Inferior parietal cortex (tissue), 1 donor: Measurements from ENCODE around the gene DOHH.

Experiments used
- DNase-seq: peaks from one replicate; pipeline ENCODE4 v3.0.0-alpha.2; 2016; ENCODE audit errors: extremely low spot score

DOHH gene

DNA sequence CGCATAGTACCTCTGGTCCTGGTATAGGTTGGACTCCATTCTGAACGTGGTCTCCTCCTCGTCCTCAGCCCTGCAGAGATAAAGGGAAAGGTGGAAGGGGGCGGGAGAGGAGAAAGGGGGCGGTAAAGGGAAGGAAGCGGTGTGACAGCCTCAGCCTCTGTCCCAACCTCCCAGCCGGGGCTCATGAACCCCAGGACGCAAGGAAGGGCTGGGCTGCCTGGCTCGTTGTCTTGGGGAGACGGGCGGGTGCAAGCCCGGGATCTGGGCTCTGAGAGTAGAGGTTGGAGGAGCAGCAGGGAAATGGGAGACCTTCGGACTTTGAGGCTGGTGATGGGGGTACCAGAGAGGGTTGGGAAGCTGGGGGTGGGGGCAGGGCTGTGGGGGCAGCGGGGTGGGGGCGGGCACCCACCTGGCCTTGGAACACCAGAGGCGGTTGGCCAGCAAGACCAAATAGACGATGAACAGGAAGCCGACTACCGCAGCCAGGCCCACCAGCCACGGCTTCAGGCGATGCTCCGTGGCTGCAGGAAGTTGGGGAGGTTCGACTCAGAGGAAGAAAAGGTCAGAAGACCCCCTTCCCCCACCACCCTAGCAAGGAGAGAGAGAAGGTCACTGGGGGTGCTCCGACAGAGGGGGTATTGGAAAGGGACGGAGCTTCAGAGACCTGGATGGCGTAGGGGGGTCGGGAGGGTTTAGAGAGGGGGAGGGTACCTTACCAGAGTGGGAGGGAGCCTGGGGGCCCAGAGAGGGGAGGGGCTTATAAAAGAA lies 21.9 kb downstream of the DOHH start:
- DNase-seq: no peak

DNA sequence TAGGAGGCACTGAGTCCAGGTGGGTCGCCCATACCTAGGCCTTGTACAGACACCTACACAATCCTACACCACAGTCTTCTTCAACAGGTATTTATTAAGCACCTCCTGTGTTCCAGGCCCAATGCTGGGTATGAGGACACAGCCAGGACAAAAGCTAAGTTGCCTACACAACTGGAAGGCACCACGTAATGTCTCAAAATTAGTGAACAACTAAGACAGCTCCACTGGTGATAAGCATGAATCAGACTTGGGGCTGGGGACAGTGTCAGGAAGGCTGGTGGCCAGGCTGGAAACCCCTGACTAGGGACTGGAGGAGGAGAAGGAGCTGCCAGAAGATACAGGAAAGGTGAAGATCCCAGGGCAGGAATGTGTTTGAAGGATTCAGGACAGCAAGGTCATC lies 22.5 kb downstream of the DOHH start:
- DNase-seq: no peak

DNA sequence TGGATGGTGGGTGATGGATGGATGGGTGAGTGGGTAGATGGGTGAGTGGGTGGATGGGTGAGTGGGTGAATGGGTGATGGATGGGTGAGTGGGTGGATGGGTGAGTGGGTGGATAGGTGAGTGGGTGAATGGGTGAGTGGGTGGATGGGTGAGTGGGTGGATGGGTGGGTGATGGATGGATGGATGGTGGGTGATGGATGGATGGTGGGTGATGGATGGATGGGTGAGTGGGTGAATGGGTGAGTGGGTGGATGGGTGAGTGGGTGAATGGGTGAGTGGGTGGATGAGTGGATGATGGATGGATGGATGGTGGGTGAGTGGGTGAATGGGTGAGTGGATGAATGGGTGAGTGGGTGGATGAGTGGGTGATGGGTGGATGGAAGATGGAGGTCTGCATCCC lies 23.0 kb downstream of the DOHH start:
- DNase-seq: no peak

DNA sequence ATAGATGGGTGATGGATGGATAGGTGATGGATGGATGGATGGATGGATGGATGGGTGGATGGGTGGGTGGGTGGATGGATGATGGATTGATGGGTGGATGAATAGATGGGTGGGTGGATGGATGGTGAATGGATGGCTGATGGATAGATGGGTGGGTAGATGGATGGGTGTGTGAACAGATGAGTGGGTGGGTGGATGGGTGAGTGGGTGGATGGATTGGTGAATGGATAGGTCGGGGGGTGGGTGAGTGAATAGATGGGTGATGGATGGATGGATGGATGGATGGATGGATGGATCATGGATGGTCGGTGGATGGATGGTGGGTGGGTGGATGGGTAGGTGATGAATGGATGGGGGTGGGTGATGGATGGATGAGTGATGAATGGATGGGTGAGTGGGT lies 23.6 kb downstream of the DOHH start:
- DNase-seq: no peak

DNA sequence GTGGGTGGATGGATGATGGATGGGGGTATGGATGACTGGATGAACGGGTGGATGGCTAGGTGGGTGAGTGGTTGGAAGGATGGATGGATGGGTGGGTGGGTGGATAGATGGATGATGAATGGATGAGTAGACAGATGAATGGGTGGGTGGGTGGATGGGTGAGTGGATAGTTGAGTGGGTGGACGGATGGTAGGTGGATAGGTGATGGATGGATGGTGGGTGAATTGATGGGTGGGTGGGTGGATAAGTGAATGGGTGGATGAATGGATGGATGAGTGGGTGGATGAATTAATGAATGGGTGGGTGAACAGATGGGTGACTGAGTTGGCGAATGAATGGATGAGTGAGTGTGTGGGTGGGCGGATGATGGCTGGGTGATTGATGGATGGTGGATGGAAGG lies 25.0 kb downstream of the DOHH start:
- DNase-seq: no peak

DNA sequence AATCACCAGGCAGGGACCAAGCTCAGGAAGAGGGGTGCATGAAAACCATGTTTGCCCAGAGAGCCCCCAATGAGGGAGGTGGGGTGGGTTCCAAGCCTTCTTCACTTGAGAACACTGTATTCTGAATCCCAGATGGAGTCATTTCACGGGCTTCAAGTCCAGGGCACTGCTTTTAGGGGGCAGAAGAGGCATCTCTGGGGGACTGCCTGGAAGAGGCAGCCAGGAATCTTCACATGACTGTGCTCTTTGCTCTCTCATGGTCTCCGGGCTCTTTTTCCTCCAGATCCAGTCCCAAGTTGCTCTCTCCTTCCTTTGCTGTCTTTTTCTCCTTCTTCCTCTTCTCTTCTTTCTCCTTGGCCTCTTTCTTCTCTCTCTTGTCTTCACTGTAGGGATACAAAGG lies 25.9 kb downstream of the DOHH start:
- no peak for DNase-seq

DNA sequence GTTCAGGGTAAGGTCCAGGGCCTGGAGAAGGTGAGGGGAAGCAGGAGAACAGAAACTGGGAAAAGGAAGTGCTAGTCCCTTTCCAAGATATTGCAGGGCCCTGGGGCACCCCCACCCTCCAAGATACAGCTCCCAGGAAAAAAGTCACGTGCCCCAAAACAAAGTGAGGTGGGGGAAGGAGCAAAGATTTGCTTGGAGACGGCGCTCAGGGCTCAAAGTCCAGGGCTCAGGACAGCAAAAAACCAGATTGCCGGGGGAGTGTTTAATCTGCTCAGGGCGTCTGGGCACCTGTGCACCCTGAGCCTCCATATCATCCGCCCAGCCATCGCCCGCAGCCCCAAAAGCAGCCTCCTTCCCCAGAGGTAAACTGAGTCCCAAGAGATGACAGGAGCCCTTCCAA lies 26.5 kb downstream of the DOHH start:
- no peak for DNase-seq

DNA sequence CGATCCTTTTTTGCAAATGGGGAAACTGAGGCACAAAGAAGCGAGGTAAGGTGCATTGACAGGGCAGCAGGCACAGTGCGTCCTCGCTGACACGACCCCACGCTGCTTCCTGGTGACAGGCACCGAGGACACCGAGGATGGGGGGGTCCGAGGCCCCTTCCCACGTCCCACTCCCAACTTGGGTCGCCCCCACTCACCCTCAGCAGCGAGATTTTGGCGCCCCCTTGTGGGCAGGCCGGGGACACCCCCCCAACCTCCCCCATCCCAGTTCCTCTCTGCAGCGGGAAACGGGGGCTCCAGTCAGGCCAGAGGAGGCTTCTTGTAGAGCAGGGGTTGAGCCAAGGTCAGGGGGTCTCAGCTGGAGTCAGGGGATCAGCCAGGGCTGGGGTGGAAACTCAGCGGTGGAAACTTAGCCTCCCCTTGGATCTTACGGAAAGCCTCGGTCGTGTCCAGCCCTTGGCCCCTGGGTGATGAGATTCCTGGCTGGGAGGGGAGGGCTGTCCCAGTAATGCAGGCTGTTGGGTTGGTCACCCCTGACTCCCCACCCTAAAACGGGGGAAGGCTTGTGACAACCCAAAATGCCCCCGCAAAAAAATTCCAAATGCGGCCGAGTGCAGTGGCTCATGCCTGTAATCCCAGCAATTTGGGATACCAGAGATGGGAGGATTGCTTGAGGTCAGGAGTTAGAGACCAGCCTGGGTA lies 28.4 kb downstream of the DOHH start:
- DNase-seq: no peak

DNA sequence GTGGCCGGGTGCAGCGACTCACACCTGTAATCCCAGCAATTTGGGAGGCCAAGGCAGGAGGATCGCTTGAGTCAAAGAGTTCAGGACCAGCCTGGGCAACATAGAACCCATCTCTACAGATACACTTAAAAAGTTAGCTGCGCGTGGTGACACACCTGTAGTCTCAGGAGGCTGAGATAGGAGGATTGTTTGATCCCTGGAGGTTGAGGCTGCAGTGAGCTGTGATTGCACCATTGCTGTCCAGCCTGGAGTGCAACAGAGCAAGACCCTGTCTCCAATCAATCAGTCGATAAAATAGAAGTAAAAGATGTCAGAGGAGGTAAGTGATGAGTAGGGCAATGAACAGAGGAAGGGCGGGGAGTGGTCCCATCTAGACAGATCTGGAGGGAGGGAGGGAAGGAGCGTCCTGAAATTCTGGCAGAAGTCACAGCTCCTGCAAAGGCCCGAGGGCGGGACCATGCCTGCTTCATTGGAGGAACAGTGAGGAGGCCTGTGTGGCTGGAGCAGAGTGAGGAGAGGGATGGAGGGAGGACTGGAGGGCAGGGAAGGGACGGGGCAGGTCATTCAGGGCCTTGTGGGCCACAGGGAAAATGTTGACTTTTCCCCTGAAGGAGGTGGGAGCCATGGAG lies 29.9 kb downstream of the DOHH start:
- no peak for DNase-seq

DNA sequence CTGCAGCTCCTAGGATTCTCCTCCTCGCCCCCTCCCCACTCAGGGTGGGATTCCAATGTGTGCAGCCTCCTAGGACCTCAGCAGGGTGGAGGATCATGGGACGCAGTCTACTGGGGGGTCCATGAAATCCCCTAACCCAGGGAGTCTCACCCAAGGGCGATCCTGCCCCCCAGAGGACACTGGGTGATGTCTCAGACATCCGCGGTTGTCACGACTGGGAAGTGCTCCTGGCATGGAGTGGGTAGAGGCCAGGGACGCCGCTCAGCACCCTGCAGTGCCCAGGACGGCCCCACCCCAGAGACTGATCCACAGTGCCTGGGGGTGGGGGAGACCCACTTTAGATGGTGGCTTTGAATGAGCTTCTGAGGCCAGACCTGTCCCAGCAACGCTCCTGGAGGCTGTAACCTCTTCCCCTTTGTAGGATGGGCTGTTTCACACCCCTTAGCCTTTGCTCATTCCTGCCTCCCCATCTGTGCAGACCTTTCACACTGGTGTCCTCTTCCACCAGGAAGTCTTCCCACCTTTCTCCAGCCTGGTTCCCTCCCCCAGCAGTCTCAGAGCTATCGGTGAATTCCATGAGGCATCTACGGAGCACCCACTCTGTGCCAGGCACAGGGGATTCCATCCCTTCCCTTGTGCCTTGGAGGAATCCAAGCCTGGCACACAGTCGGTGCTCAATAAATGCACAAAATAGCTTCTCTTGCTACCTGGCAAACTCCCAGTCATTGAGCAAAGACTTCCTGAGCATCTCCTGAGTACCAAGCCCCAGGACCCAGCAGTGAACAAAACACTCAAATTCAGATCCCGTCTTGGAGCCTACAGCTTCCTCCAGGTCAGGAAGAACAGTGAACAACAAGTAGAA lies 30.6 kb downstream of the DOHH start:
- no peak for DNase-seq

DNA sequence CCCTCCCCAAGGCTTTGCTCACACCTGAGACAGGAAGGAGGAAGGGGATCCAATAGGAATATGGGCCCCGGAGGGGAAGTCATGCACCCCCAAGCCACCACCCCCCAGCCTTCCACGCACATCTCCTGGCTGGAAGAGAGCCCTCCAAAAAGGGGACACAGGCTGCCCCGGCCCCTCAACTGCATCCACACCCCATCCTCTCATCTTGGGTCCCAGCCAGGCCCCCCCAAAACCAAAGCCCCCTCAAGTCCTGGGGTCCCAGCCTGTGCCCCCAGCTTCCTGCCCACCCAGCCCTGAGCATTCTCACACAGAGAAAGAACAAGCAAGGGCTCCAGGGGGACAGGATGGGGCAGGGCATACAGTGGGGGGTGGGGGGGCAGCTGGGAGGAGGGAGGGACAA lies 32.3 kb downstream of the DOHH start:
- DNase-seq: no peak

DNA sequence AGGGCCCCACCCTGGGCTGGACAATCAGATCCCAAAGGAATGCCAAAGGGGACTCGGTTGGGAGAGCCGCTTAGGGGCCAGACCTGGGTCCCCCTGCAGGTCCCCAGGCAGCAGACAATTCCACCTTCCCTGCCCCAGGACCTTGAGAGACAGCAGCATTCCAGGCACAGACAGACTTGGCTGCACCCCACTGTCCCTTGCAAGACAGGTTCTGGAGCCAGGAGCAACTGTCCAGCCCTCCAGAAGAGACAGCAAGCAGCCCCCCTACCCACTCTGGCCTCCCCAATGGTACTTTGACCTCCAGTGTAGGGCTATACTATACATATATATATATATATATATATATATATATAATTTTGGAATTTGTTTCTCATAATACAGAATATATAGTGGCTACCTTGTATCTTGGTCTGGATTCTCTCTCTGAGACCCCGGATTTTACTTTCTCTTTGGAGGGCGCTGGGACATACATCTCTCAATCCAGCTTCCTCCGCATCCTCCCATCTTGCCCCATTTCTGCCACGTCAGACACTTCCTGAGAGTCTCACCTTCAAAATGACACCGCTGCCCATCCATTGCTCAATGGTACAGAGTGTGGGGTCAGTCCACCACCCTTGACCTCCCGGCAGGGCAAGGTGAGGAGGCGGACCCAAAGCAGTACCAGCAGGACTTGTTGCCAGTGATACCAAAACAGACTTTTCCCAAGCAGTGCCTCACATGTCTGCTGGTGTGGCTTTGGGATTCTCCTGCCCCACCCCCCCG lies 32.9 kb downstream of the DOHH start:
- no peak for DNase-seq

DNA sequence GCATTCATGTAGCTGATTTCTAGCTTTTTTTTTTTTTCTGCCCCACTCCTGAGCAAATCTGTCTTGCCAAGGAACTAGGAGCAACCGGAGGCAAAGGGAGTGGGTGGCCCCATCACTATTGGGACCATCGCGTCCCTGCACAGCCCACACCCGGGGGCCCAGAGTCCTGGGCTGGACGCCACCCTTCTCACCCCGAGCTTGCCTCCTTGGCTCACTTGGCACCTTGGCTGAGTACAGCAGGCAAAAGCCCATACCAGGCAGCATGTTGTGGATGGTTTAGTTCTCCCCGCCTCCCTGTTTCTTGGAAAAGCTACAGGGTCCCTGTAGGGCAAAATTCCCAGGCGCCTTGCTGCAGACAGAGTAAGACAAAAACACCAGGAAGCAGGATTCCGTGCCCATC lies 33.8 kb downstream of the DOHH start:
- DNase-seq: peak; percentile 25

DNA sequence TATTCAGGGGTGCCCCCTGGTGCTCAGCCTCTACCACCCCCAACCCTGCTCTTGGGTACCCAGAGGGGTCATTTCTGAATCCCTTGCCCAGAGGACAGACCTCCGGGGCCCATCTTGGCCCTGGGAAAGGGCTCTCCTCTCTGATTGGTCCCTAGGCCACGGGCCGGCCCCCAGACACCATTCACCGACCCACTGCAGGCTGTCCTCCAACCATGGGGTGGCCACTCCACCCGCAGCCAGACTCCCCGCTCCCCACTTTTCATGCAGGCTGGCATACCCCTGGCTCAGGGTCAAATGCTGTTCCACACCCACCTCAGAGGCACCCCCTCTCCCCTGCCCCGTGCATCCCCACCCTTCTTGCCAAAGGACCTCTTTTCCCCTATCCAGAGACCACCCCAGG lies 34.9 kb downstream of the DOHH start:
- no peak for DNase-seq

DNA sequence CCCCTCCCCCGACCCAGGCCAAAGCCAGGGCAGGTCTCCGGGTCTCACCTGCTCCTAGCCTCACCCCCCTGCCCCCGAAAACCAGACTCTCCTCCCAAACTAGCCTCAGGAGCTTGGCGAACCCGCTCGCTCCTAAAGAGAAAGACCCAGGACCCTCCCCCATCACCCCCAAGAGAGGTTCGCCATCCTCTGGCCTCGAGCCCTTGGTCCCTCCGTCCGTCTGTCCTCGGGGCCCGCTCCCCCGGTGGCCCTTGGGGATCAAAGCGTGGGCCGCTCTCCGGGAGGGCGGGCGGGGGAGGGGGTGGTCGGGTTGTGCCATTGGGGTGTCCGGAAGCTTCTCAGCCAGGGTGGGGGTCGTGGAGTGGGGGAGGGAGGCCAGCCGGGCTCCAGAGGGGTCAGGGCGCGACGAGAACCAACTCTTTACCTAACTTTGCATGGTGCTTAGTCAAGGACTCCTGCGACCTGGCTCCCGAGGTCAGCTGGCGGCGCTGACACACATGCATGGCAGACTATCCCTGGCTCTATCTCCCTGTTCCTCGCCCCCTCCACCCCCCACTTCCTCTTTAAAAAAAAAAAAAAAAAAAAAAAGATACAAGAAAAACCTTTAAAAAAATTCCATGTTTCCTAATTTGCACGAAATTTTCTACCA lies 35.8 kb downstream of the DOHH start:
- DNase-seq: no peak

DNA sequence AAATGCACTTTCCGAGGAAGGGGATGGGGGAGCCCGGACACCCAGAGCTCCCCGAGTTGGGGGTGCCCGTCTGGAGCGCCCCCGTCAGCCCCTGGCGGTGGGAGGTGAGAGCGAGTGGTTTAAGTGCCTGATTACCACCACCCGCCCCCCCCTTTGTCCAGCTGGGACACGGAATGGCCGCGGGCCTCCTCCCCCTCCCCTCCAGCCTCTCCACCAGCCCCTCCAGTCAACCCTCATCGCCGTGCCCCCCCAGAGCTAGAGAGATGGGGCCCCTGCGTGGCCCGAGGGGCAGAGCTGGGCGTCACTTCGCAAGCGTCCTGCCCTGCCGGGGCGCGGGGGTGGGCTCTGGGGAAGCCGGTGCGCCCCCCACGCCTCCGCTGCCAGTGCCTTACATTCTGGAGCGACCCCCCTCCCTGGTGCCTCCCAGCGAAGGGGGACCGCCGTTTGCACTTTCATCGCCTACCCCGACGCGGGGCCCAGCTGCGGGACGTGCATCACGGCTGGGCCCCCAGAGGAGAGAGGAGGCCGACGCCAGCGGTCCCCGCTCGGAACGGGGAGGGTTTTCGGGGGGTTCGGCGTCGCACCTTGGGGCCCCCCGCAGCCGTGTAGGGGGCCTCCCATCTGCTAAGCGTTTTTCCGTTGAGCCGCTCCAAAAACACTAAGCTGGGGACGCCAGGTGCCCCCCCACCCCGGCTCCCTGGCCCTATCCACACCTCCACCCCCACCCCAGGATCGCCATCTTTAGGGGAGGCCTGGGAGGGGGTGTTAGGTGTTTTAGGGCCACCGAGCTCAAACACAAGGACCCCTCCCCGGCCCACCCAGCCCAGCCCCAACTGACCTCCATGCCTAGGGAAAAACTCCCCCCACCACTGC lies 36.5 kb downstream of the DOHH start:
- no peak for DNase-seq

DNA sequence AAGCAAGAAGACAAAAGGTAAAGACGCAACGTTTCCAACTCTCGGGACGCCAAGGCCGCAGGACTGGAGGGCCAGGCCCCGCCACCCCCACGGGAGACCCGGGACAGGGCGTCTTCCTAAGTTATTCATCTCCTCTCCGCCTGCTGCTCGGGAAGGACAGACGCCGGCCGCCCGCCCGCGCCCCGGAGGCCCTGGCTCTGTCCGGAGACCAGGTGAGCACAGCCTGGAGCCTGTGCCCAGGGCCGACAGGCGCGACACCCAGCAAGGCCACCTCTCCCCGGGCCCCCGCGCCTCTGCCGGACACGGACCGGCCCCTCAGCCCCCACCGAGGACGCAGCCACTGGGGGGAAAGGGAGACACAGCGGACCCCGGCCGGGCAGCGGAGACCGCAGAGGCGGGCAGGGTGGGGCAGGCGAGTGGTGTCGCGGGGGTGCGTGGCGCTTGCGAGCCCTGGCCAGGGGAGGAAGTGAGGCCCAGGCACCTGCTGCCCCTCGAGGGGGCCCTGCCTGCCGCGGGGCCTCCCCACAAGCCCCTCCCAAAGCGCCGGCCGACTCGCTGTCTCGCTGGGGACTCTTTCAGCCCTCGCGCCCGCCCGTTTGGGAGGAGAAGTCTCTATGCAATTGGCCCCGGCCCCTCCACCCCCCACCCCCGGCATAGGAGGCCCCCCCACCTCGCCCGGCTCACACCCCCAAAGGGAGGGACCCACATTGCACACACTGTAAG lies 37.3 kb downstream of the DOHH start:
- no peak for DNase-seq

DNA sequence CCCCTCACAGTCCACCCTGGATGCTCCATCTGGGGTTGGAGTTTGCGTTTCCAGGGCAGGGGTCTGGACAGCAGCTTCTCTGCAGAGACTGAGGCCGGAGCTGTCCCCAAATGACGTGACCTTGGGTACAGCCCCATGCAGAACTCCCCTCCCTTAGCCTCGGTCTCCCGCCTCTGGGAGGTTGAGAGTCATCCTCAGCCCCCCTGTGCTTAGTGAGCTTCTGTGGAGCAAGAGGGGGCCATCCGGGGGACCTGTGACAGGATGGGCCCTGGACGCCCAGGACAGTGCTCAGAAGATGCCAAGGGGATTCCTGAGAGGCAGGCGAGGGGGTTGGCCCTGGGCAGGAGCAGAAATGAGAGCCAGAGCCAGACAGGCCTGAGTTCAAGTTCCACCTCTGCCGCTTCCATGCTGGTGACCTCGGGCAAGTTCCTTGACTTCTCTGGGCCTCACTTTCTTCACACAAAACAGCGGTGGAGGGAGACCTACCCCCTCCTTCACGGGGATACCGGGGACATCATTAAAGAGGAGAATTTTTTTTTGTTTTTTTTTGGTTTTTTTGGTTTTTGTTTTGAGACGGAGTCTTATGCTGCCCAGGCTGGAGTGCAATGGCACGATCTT lies 40.4 kb downstream of the DOHH start:
- DNase-seq: no peak
